Testis (tissue), 2 donors: ENCODE measurements around the gene HIPK2.

Source experiments
- POLR2A ChIP-seq: fragments of 450-650 bp; IDR thresholded peaks from one replicate; pipeline ENCODE4 v1.6.1; 2017; ENCODE audit warnings: antibody characterized with exemption, mild to moderate bottlenecking, moderate library complexity
- TF ChIP-seq, protein P1 (sequence below), 3 experiments: fragments of 450-650 bp in 2 of 3; fragments of 200-600 bp in 1 of 3; sonication (generic) in 1 of 3; IDR thresholded peaks; one replicate each; pipeline ENCODE4 v1.5.1; 2016 to 2019; ENCODE audit warnings: antibody characterized with exemption in 3 of 3, mild to moderate bottlenecking in 2 of 3, moderate library complexity in 1 of 3

DNA sequence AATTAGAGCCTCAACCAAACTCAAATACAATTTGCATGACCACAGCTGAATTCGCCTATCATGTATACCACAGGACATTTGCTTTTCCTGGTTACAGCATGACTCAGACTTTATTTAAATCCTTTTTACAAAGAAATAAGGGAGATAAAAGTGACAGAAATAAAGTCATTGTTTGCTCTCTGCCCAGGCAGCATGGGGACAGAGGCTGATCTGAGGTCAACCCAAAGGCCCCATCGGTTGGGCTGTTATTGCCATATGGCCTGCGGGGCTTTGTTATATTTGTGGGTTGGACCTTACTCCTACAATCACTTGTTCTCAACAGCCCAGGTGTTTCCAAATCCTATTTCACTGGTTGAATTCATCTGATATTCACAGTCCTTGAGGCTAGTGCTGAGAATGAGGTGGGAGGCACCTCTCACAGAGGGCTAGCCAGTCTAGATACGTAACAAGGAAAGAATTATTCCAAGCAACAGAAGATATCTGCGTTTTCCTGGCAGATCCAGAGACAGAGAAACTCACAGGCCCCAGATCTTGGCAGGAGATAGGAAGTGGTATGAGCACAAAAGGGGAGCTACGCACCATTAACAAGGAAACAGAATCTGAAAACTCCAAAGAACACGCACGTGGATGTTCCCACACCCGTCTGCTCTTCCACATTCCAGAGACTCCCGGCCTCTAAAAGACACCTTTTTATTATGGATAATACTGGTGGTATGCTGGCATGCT is 117.3 kb downstream of the HIPK2 start:
- TF ChIP-seq, protein P1, sequence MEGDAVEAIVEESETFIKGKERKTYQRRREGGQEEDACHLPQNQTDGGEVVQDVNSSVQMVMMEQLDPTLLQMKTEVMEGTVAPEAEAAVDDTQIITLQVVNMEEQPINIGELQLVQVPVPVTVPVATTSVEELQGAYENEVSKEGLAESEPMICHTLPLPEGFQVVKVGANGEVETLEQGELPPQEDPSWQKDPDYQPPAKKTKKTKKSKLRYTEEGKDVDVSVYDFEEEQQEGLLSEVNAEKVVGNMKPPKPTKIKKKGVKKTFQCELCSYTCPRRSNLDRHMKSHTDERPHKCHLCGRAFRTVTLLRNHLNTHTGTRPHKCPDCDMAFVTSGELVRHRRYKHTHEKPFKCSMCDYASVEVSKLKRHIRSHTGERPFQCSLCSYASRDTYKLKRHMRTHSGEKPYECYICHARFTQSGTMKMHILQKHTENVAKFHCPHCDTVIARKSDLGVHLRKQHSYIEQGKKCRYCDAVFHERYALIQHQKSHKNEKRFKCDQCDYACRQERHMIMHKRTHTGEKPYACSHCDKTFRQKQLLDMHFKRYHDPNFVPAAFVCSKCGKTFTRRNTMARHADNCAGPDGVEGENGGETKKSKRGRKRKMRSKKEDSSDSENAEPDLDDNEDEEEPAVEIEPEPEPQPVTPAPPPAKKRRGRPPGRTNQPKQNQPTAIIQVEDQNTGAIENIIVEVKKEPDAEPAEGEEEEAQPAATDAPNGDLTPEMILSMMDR (IDR thresholded peaks at IDR 0.05) = no peak
- no peak for TF ChIP-seq POLR2A
